ENCODE measurements around the gene CCDC172.

DNA sequence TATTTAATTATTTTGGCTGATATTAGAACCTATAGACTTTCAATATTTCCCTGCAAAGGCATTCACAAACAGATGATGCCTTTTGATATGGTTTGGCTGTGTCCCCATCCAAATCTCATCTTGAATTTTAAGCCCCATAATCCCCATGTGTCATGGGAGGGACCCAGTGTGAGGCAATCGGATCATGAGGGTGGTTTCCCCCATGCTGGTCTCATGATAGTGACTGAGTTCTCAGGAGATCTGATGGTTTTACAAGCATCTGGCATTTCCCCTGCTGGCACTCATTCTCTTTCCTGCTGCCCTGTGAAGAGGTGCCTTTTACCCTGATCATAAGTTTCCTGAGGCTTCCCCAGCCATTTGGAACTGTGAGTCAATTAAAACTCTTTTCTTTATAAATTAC is 94.1 kb downstream of the CCDC172 start:
- TF ChIP-seq, protein P1, sequence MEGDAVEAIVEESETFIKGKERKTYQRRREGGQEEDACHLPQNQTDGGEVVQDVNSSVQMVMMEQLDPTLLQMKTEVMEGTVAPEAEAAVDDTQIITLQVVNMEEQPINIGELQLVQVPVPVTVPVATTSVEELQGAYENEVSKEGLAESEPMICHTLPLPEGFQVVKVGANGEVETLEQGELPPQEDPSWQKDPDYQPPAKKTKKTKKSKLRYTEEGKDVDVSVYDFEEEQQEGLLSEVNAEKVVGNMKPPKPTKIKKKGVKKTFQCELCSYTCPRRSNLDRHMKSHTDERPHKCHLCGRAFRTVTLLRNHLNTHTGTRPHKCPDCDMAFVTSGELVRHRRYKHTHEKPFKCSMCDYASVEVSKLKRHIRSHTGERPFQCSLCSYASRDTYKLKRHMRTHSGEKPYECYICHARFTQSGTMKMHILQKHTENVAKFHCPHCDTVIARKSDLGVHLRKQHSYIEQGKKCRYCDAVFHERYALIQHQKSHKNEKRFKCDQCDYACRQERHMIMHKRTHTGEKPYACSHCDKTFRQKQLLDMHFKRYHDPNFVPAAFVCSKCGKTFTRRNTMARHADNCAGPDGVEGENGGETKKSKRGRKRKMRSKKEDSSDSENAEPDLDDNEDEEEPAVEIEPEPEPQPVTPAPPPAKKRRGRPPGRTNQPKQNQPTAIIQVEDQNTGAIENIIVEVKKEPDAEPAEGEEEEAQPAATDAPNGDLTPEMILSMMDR (IDR thresholded peaks at IDR 0.05) = no peak
- TF ChIP-seq POLR2A (IDR thresholded peaks at IDR 0.05) = no peak

All from esophagus squamous epithelium (tissue), 4 donors.